GM19324 (cell line): Measurements from ENCODE around the gene SLC6A4.
"Not testable (repeated sequence)": the region's sequence is repeated elsewhere in the genome, so short reads cannot be mapped to it uniquely, and the experiment has no call there.

Experiments used
- ATAC-seq: cut with Tn5 transposase; IDR thresholded peaks from one replicate; pipeline ENCODE4 v1.9.1; 2021; ENCODE audit warnings: mild to moderate bottlenecking, moderate library complexity; ENCODE audit not compliant: unreplicated experiment, low FRiP score

SLC6A4 gene

GRCh38 chr17:30221346-30221745, 14.2 kb downstream of the SLC6A4 start:
- ATAC-seq, result no peak

GRCh38 chr17:30220414-30220813, 15.1 kb downstream of the SLC6A4 start:
- no peak for ATAC-seq

DNA sequence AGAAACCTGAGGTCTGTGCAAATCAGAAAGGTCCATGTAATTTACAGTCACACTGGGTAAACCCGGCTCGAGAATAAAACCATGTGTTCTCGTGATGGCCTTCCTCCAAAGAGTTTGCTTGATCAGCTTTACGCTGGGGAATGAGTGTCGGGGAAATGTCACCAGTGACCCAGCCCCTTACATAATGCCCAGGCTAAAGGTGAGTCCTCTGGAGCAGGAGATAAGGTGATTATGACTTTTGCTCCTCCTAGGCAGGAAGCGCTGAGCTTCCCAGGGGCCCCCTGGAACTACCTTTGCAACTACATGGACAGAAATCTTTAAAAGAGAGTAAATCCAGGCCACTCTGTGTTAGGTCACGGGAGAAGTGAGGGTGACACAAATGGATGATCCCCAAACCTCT, 15.7 kb downstream of the SLC6A4 start:
- ATAC-seq, result no peak

DNA sequence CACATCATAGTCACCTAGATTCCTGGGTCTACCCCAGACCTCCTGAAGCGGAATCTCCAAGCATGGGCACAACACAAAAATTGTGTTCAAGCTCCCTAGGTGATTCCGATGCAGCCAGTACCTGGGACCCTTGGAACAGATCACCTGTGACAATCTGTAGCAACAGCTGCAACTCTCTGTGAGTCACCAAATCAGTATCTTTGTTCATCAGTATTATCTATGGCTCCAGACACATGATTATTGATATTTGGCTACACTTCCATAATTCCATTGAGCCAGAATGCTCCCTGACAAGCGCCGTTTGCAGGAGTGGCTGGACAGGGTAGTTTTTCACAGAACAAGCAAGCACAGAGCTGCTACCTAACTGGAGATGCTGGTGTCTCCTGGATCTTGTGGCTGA, 16.2 kb downstream of the SLC6A4 start:
- ATAC-seq, result no peak

GRCh38 chr17:30218799-30219198, 16.7 kb downstream of the SLC6A4 start:
- ATAC-seq, result no peak

DNA sequence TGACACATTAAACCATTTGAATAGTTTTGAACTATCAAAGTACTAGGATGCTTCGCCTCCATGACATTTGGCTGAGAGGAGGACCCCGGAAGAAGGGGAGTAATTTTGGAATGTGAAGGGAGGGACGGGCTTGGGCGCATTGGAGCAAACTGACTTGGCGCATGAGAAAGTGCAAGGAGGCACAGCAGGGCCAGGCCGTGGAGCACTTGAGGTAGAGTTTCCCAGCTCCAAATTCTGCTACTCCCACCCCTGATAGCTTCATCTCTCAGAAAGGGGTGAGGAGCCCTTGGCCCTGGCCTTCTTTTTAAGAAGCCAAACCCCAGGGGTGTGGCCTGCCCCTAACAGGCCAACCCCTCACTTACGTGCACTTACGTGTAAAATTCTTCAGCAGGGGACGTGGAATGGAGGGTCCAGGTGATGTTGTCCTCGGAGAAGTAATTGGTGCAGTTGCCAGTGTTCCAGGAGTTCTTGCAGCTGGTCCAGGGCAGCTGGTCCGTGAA, 17.7 kb downstream of the SLC6A4 start:
- no peak for ATAC-seq

DNA sequence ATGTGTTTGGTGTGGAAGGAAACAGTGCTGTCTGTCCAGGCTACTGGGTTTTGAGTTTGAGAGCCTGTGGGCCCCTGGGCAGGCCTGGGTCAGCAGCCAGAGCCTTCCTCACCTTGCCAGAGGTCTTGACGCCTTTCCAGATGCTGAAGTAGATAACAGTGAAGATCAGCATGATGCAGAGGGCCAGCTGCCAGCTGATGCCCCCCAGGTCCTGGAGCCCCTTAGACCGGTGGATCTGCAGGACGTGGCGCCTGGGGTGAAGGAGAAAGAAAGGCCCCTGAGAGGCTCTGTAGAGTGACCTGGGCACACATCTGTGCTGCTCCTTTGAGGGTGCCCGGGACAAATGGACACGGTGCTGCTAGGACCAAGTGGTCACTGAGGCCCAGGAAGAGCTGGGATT, 18.4 kb downstream of the SLC6A4 start:
- no peak for ATAC-seq

GRCh38 chr17:30212750-30213149, 22.7 kb downstream of the SLC6A4 start:
- ATAC-seq, result no peak

GRCh38 chr17:30211371-30211770, 24.1 kb downstream of the SLC6A4 start:
- no peak for ATAC-seq

GRCh38 chr17:30210901-30211300, 24.6 kb downstream of the SLC6A4 start:
- no peak for ATAC-seq

DNA sequence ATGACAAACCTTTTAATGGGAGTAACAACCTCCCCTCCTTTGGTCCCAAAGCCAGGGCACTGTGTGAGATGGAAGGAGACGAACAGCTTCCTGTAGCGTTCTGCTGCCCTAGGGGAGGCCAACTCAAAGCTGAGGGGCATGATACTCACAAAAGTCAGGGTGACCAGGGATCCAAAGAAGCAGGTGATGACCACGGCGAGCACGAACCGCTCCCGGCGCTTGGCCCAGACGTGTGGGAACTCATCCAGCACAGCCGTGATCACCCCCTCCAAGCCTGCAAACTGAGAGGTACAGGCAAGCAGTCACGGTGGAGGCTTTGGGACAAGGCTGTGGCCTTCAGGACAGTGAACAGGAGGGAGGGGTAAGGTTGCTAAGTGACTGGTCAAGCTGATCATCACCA, 25.1 kb downstream of the SLC6A4 start:
- ATAC-seq, result no peak

DNA sequence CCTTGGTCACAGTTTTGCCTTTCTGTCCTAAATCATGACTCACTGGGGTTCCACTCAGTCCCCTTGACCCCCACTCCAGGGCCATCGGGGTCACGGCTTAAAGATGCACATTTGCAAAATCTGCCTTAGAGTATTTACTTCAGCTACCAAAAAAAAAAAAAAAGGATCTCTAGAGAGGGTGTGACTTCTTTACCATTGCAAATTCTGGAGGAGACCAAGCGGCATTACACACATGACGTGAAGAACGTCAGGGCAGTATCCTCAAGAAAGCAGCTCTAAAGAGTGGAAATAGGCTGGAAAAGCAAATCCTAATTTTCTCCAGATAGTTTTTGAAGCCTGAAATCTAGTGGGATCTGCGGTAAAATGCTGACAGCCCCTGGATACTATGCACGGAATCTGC, 25.6 kb downstream of the SLC6A4 start:
- ATAC-seq, result no peak

GRCh38 chr17:30208214-30208613, 27.3 kb downstream of the SLC6A4 start:
- ATAC-seq, result no peak

DNA sequence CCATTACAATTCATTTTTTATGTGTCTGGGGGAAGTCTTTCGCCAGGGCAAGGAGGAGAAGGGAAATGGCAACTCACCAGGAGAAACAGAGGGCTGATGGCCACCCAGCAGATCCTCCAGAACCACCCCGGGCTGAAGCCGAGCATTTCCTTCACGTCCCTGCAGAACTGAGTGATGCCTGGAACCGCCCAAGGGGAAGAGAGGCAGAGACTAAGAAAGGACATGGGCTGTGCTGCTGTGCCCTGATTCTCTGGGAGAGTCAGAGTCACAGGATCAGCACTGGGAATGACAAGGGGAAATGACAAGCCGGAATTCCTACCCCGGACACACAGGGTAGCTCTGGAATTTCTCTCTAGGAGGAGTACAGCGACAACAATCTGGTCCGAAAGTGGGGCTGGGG, 27.8 kb downstream of the SLC6A4 start:
- ATAC-seq, result no peak

DNA sequence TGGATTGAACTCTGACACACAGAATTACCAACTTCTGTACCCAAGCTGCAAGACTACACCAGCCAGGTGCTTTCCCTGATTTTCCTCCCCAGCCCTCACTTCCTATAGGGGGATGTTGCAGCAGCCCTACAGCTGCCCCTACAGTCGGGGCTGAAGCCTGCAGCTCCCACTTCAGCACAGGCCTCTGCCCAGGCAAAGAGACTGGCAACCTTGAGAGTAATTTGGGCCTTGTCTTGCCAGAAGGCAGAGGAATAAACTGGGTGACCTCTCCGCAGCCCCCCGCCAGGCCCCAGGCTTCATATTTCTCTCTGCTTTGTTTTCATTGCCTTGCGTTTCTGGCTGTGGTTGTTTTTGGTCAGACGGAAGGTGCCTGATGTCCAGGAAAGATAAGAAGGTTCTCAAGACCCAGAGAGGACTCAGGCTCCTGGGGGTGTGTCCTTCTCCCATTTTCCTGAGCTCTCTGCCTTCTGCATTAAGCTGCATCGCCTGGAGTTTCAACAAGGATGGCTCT, 32.0 kb downstream of the SLC6A4 start:
- no peak for ATAC-seq

DNA sequence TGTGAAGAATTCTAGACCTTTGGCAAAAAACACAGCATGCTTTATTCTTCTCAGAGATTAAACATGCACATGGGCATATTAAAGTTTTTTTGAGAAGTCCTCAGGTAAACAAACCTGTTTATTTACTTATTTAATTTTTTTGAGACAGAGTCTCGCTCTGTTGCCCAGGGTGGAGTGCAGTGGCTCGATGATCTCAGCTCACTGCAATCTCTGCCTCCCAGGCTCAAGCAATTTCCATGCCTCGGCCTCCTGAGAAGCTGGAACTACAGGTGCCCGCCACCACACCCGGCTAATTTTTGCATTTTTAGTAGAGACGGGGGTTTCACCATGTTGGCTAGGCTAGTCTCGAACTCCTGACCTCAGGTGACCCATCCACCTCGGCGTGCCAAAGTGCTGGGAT, 34.8 kb downstream of the SLC6A4 start:
- ATAC-seq, result not testable (repeated sequence)

- ATAC-seq, result no peak
Observed at GRCh38 chr17:30200106-30200505, 35.4 kb downstream of the SLC6A4 start.

DNA sequence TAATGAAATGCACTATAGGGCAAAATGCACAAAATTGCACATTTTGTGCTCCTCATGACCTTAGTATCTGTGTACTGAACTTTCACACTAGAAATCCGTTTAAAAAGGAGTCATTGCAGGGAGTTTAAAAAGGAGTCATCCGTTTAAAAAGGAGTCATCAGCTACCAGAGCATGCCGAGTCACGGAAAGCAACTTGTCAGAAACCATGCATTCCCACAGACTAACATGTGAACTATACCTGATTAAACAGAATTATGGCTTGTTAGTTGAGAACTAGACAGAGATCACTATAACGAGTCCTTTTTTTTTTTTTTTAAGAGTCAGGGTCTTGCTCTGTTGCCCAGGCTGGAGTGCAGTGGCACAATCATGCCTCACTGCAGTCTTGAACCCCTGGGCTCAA, 35.9 kb downstream of the SLC6A4 start:
- no peak for ATAC-seq

DNA sequence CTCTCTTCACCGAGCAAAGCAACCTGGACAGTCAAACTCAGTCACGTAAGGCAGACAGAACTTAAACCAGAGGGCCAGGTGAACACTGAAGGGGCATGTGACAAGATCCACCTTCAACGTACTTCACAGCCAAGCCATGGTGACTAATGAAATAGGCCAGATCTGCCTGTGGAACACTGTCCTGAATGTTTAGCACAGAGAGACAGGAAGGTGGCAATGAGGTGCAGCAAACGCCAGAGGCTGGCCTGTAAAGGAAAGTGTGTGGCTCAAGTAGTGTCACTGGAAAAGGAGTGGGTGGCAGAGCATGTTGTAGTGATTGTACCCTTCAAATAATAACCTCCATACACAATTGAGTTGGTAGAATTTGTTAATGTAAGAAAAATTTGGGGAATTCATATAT, 38.1 kb downstream of the SLC6A4 start:
- no peak for ATAC-seq

DNA sequence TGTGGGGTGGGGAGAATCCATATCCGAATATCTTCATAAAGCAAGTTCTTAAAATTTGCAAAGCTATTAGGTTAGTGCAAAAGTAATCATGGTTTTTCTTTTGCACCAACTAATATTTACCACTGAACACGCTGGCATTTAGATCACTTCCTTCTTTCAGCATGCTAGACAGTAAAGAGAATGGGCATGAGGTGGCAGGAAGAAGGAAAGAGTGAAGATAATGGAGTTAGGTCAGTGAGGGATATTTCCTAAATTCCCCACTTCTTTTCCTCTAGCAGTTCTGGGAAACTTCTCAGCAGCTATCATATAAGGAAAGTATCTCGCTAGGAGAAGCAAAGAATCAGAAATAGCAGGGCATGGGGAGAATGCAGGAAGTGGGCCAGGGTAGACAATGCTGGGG, 39.0 kb downstream of the SLC6A4 start:
- no peak for ATAC-seq

DNA sequence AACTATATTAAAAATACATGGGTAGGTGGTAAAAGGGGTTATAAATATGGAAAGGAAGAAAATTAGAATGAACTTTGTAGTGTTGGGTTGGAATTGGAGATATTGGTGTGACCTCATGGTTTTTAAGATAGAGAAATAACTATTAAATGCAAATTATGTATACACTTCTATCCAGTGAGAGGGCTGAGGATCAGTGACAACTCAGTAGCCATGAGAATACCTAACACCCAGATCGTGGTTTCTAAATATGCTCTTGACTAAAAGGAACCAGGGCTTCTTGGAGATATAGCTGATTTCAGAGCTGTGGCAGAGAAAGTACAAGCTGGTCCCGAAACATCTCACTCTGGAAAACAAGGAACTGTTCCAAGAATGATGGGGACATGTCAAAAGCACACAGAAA, 44.4 kb downstream of the SLC6A4 start:
- ATAC-seq, result no peak

- ATAC-seq, result no peak
Observed at GRCh38 chr17:30188211-30188939, 47.1 kb downstream of the SLC6A4 start.
